GM19452 (cell line): ENCODE measurements around the gene SLC39A1.
"Not testable (repeated sequence)": the region's sequence is repeated elsewhere in the genome, so short reads cannot be mapped to it uniquely, and the experiment has no call there.

ENCODE experiments used
- ATAC-seq: cut with Tn5 transposase; IDR thresholded peaks from one replicate; pipeline ENCODE4 v1.9.1; 2021; ENCODE audit not compliant: unreplicated experiment

SLC39A1 gene

GRCh38 chr1:153963030-153963849 lies at the start of gene SLC39A1:
TSS of gene SLC39A1 (minus strand) at chr1:153963537. CDS start at chr1:153962715, 822 bp downstream.
- peak; percentile 45 for ATAC-seq

GRCh38 chr1:154012543-154012942 lies 49.2 kb upstream of the SLC39A1 start:
- not testable (repeated sequence) for ATAC-seq

GRCh38 chr1:154012129-154012528 lies 48.8 kb upstream of the SLC39A1 start:
- no peak for ATAC-seq

- no peak for ATAC-seq
Observed at GRCh38 chr1:154006136-154006535, 42.8 kb upstream of the SLC39A1 start.

- no peak for ATAC-seq
Observed at GRCh38 chr1:154000420-154000819, 37.1 kb upstream of the SLC39A1 start.

GRCh38 chr1:153996882-153997281 lies 33.5 kb upstream of the SLC39A1 start:
- not testable (repeated sequence) for ATAC-seq

- ATAC-seq: no peak
Observed at GRCh38 chr1:153995640-153996039, 32.3 kb upstream of the SLC39A1 start.

GRCh38 chr1:153995202-153995601 lies 31.9 kb upstream of the SLC39A1 start:
- ATAC-seq: no peak

GRCh38 chr1:153991806-153992205 lies 28.5 kb upstream of the SLC39A1 start:
- ATAC-seq: no peak

GRCh38 chr1:153991151-153991630 lies 27.9 kb upstream of the SLC39A1 start:
- ATAC-seq: no peak

- peak; percentile 60 for ATAC-seq
Observed at GRCh38 chr1:153990468-153991150, 27.3 kb upstream of the SLC39A1 start, which contains the start of gene RPS27. TSS of gene RPS27 (plus strand) at chr1:153990762. CDS start at chr1:153990797, 35 bp downstream.

- no peak for ATAC-seq
Observed at GRCh38 chr1:153987621-153988020, 24.3 kb upstream of the SLC39A1 start.

- ATAC-seq: no peak
Observed at GRCh38 chr1:153985941-153986761, 22.8 kb upstream of the SLC39A1 start, which contains the start of gene RAB13. TSS of gene RAB13 (minus strand) at chr1:153986339. CDS start at chr1:153986236, 103 bp downstream.

GRCh38 chr1:153985341-153985912 lies 22.1 kb upstream of the SLC39A1 start:
- ATAC-seq: no peak

- ATAC-seq: no peak
Observed at GRCh38 chr1:153984123-153984894, 21.0 kb upstream of the SLC39A1 start.

GRCh38 chr1:153981735-153982134 lies 18.4 kb upstream of the SLC39A1 start:
- not testable (repeated sequence) for ATAC-seq

GRCh38 chr1:153979091-153979490 lies 15.8 kb upstream of the SLC39A1 start:
- not testable (repeated sequence) for ATAC-seq

GRCh38 chr1:153978274-153978909 lies 15.1 kb upstream of the SLC39A1 start:
- ATAC-seq: no peak
